NCI-H128 (cell line): ENCODE results near the gene IRX3.

Experiments used
- DNase-seq: peaks from one replicate; lab custom pipeline; 2025; ENCODE audit not compliant: unreplicated experiment; lab: John Stamatoyannopoulos, UW

Gene IRX3

GRCh38 chr16:54291656-54292487 lies 5.3 kb upstream of the IRX3 start:
- DNase-seq: no peak

- no peak for DNase-seq
Measured at GRCh38 chr16:54290833-54291655, 4.5 kb upstream of the IRX3 start.

- DNase-seq: no peak
Measured at GRCh38 chr16:54289945-54290832, 3.6 kb upstream of the IRX3 start.

- DNase-seq: no peak
Measured at GRCh38 chr16:54289242-54289944, 2.8 kb upstream of the IRX3 start.

- DNase-seq: no peak
Measured at GRCh38 chr16:54288835-54289241, 2.3 kb upstream of the IRX3 start.

GRCh38 chr16:54288030-54288834 lies 1.6 kb upstream of the IRX3 start:
- DNase-seq: no peak

- no peak for DNase-seq
Measured at GRCh38 chr16:54287131-54288029, 793 bp upstream of the IRX3 start.

GRCh38 chr16:54286090-54286365 lies 559 bp downstream of the IRX3 start:
- DNase-seq: no peak

- no peak for DNase-seq
Measured at GRCh38 chr16:54285414-54286089, 1.0 kb downstream of the IRX3 start.

- no peak for DNase-seq
Measured at GRCh38 chr16:54284931-54285413, 1.6 kb downstream of the IRX3 start.

- no peak for DNase-seq
Measured at GRCh38 chr16:54284319-54284930, 2.2 kb downstream of the IRX3 start.

- no peak for DNase-seq
Measured at GRCh38 chr16:54283725-54284318, 2.8 kb downstream of the IRX3 start.

- DNase-seq: no peak
Measured at GRCh38 chr16:54282928-54283724, 3.5 kb downstream of the IRX3 start.

GRCh38 chr16:54282202-54282927 lies 4.2 kb downstream of the IRX3 start:
- no peak for DNase-seq

GRCh38 chr16:54281535-54282201 lies 4.9 kb downstream of the IRX3 start:
- no peak for DNase-seq
